ENCODE measurements around the gene SGSM1.

The SGSM1 gene

DNA sequence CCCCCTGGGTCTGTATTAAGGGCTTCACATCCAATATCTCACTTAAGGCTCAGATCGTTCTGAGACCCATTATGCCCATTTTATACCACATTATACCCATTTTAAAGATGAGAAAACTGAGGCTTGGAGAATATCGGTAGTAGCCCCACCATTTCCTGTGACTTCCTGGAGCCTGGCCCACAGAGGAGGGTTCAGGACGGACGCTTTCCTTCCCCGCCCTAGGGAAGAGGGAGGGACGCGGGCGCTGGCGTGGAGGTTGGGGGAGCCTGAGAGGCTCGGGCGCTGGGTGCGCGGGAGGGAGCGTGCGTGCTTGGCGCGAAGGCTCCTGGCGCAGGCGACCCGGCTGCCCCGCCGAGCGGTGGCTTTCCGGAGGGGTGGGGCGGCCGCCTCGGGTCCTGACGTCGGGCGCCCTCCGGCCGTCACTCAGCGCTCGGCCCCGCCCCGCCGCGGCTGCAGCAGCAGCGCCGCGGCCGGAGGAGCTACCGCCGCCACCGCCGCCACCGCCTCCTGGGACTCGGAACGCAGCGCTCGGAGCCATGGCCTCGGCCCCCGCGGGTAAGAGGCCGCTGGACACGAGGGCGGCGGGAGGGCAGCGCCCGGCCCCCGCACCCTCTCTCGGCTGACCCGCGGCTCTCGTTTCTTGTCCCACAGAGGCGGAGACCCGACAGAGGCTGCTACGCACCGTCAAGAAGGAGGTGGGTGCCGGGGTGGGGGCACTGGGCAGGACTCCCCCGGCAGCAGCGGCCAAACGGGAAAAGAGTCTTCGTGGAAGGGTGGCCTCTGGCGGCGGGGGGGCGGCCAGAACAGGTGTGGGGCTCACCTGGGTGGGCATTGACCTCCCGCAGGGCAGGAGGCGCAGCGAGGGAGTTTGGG is at the start of gene SGSM1:
Gene SGSM1, plus strand, starts transcription at position 422 of the 873 bp plus-strand sequence. Its CDS starts 115 bp downstream, at position 537.
- DNase-seq (ENCODE audit: low read depth), result peak; percentile 63

DNA sequence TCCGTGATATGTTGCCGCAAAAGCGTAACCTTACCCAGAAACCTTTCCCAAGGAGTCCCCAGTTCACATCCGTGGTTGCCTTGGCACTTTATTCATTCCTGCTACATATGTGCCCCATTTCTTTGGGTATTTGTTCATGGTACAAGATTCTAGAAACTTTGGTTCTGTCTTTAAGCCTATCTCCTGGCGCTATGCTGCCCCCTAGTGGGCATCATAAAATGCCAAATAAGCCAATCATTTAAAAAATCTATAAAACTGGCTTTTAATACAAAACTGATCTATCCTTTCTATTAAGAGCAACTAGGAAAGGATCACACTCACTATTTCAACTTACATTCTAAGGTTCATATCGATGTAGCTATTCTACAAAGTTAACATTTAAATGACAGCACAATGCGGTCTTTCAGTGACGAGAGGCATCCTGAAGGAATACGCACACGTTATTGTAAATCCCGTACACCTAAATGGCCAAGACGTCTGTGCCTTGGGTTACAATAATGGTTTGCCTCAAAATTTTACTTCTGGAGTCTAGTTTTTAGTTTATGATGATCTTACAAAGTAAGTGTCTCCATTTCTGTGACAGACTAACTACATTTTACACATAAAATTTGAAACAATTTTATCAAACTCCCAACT is 47.7 kb upstream of the SGSM1 start:
- DNase-seq (ENCODE audit: low read depth), result peak; percentile 53

- DNase-seq (ENCODE audit: low read depth), result no peak
Measured at GRCh38 chr22:24759765-24760164, 46.2 kb upstream of the SGSM1 start.

- DNase-seq (ENCODE audit: low read depth), result no peak
Measured at GRCh38 chr22:24760708-24761306, 45.2 kb upstream of the SGSM1 start.

- no peak for DNase-seq (ENCODE audit: low read depth)
Measured at GRCh38 chr22:24761888-24762675, 43.9 kb upstream of the SGSM1 start.

DNA sequence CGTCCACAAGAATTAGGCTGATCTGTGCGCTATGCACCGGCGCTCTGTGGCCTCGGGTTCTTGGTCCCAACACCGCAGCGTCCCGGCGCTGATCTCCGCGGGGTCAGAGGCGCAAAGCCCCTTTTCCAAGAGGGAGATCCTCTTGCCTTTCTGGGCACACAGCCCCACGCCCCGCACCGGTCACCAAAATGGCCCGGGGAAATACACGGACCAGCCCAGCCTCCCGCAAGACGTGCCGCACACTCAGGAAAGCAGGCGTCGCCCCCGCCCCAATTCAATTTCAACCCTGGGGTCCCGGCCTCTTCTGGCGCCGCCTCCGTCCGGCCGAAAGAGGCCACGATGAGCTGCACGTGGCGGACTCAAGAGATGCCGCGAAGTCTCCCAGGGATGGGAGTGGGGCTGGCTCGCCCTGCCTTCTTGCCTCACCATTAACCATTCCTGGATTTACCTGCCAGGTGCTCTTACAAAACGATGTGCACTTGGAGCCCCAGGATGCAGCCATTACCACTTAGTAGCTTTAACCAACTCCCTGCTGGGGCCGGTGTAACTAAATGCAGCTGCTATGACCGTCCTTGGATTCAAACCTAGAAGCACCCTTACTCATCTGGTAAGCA is 42.0 kb upstream of the SGSM1 start:
- DNase-seq (ENCODE audit: low read depth), result no peak

DNA sequence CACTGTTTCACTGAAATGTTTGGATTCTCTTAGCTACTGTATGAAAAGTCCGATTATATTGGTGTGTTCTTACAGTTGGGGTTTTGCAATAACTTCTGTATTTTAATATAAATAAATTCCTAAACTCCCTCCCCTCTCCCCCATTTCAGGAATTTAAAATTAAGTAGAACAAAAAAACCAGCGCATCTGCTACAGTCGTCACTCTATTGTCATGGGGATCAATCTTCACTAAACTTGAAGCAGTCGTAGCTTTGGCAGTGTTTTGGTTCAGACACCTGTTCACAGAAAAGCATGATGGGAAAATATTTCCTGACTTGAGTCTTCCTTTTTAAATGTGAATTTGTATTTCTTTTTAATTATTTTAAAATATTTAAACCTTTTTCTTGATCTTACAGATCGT is 40.8 kb upstream of the SGSM1 start:
- DNase-seq (ENCODE audit: low read depth), result no peak

DNA sequence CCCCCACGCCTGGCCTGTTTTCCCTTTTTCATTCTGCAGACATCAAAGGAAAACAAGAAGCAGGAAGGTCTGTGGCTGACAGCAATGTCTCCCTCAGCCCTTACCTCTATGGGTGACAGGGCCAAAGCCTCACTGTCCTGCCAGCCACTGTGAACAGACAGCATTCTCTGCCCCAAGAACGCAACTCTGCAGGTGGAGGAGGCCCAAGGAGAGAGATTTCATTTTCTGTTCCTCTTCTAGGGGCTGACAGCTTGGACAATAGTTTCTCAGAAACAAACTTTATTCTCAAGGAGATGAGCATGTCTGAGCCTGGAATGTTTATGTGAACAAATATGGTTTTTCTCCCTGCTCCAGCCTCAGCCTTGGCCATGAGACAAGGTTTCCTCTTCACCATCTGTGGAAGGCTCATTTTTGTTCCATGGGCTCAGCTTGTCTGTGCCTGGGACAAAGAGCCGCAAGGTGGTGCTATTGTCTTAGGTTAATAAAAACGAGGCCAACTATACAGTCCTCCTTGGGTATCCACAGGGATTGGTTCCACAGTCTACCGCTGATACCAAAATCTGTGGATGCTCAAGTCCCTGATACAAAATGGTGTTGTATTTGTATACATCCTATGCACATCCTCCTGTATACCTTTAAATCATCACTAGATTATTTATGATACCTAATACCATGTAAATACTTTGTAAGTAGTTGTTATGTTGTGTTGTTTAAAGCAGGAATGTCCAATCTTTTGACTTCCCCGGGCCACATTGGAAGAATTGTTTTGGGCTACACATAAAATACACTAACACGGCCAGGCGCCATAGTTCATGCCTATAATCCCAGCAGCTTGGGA is 37.3 kb upstream of the SGSM1 start:
- DNase-seq (ENCODE audit: low read depth), result peak; percentile 34

DNA sequence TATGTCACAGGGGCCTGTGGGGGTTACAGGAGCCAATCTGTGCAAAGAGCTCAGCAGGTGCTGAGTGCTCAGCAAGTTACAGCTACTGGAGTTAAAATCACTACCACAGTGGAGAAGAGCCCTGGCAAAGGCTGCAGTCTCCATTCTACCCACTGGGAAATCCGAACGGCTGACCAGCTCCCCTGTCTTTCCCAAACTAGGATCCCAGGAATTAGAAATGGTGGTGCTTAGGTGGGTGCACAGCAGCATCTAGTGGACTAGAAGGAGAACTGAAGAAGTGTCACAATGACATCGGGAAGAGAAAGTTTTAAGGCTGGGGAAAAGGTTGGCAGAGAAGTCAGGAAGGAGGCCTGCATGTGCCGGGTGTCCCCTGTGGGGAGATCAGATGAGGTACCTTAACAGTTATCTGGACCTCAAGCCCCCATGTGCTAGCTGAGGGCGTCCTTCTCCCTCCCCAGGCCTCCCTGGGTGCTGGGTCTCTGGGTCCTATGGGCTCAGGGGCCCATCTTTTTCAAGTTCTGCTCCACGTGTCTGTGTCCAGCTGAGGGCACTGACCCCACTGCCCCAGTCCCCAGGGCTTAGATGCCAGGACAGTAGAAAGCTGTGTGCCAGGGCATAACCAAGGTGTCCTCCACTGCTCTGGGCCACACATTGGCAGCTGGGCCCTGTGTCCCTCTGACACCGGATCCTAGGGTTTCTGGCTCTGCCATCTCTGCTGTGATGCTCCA is 33.4 kb upstream of the SGSM1 start:
- DNase-seq (ENCODE audit: low read depth), result no peak

- no peak for DNase-seq (ENCODE audit: low read depth)
Measured at GRCh38 chr22:24775769-24776492, 30.1 kb upstream of the SGSM1 start.

DNA sequence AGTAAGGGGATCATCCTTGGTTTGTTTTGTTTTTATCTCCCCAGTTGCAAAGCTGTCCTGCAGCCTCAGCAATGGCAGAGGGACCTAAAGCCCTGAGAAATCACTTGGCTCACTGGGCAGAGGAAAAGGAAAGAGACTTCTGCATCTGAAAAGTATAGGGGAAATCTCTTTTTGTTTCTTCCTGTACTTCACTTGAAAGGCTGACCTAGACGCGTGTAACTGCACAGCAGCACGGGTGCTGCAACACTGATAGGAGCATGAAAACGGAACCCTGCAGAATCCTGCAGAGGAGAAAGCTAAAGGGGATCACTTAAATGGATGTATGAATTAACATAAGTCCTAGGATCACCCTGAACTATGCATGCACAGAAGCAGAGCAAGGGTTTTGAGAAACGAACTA is 29.5 kb upstream of the SGSM1 start:
- no peak for DNase-seq (ENCODE audit: low read depth)

DNA sequence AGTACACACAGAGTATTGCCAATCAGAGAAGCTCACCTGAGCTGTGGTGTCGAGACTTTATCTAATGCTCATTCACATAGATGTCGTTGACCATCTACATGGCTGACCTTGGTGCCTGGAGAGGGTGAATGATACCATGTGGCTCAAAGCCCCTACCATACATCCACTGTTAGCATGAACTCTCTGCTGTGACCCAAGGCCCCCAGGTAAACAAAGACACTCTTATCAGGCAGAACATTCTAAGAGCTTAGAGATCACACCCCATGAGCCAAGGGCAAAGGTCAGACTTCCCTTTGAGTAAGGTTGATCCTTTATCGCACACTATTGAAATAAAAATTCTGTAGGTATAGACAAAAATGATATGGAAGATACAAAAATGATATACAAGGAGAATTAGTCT is 16.5 kb upstream of the SGSM1 start:
- no peak for DNase-seq (ENCODE audit: low read depth)

DNA sequence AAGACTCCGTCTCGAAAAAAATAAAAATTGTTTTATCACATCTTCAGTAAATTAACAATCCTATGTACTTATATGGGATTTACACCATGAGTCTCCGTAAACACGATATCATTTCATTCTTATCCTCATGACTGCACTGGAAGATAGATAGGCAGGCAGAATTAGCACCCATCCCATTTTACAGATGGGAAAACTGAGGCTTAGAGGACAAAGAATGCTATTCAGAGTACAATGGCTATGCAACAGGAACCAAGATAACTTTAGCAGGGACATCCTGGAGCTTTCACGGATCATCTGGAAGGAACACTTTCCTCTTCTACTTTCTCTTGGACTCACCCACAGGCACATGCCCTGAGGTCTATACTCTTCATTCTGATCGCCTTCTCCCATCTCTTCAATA is 14.6 kb upstream of the SGSM1 start:
- DNase-seq (ENCODE audit: low read depth), result no peak

DNA sequence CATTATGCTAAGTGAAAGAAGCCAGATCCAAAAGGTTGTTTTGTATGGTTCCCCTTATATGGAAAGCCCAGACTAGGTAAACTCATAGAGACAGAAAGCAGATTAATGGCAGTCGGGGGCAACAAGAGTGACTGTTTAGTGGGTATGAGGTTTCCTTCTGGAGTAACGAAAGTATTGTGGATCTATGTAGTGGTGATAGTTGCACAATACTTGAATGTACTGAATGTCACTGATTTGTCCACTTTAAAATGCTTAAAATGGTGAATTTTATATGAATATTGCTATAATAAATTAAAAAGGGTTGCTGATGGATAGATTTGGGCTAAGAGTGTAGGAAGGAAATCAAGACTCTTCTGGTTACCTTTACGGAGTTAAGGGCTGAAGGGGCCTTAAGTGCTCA is 10.0 kb upstream of the SGSM1 start:
- no peak for DNase-seq (ENCODE audit: low read depth)

DNA sequence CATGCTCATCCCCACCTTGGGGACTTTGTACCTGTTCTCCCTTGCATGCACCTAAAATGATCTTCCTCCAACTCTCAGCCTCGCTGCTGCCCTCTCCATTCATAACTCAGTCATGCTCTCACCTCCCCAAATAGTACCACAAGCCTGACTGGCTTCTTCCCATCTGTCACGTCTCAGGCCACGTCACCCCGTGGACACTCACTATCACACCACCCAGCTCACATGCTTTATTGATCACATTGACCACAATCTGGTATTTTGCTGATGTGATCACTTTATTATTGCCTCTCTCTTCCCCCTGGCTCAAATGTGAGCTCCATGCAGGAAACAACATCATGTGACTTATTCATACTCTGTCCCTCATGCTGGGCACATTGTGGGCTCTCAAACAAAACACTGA is 9.2 kb upstream of the SGSM1 start:
- DNase-seq (ENCODE audit: low read depth), result no peak

- no peak for DNase-seq (ENCODE audit: low read depth)
Measured at GRCh38 chr22:24801901-24802465, 4.0 kb upstream of the SGSM1 start.

- DNase-seq (ENCODE audit: low read depth), result peak; percentile 54
Measured at GRCh38 chr22:24803064-24803542, 2.9 kb upstream of the SGSM1 start.

- no peak for DNase-seq (ENCODE audit: low read depth)
Measured at GRCh38 chr22:24806663-24807001, 621 bp downstream of the SGSM1 start.

DNA sequence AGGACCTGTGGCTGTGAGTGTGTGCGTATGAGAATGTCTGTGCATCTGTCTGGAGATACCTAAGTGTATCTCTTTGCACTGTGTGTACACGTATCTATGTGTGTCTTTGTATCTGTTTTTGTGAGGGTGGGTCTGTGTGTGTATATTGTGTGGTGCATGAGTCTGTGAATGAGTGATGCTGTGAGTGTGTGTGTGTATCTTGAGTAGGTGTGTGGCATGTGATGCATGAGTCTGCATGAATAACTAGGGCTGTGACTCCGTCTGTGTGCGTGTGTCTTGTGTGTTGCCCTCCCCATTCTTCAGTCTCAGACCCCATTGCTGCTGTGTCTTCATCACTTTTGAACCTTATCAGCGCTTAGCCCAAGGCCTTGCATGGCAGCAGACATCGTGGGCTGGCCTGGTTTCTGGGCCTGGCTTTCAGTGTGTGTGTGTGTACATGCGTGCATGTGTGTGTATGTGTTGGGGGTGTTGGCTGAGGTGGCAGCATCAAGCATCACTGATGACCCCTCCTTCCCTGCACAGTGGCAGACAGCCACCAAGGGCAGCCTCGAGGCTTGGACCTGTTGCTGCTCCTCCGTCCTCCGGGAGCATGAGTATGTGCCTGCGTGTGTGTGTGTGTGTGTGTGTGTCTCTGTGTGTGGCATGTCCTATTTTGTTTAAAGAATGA is 1.4 kb downstream of the SGSM1 start:
- DNase-seq (ENCODE audit: low read depth), result no peak
